ENCODE data around the gene GLI1.
"Not testable (repeated sequence)": the region's sequence is repeated elsewhere in the genome, so short reads cannot be mapped to it uniquely, and the experiment has no call there.

Gene GLI1

DNA sequence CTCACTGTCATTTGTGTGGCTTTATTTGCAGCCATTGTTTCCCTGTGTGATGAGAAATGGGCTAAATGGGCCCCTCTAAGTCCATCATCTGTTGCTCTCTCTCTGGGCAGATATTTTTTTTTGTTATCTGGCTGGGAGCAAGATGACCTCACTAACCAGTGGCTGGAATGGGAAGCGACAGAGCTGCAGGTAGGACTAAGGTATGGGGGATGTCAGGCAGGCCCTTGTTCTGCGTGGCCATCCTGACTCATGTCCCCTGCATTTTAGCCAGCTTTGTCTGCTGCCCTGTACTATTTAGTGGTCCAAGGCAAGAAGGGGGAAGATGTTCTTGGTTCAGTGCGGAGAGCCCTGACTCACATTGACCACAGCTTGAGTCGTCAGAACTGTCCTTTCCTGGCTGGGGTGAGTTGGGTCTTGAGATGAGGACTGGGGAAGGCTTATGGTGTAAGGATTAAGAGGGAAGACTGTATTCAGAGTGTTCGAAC is 29.6 kb downstream of the GLI1 start:
- Histone ChIP-seq H3K9ac (ENCODE audit: low read length) (no peak overlapping the region), H3K36me3 (ENCODE audit: control insufficient read depth, insufficient read depth, low read length) (peaks cover 45% of the 10 kb centered on the region), H3K4me3 (ENCODE audit: low read depth, low read length) (peak overlapping the region; percentile 90), H3K4me1 (ENCODE audit: control insufficient read depth, insufficient read depth, low read length) (peaks cover 4% of the 10 kb centered on the region; the same call in 1 of the 2 replicates), H3K27me3 (ENCODE audit: control insufficient read depth, insufficient read depth, low read length) (no peaks in the 10 kb centered on the region), H3K9me3 (ENCODE audit: control insufficient read depth, insufficient read depth, low read depth, low read length) (no peaks in the 10 kb centered on the region), H3K27ac (ENCODE audit: low read depth, low read length) (no peak overlapping the region)

DNA sequence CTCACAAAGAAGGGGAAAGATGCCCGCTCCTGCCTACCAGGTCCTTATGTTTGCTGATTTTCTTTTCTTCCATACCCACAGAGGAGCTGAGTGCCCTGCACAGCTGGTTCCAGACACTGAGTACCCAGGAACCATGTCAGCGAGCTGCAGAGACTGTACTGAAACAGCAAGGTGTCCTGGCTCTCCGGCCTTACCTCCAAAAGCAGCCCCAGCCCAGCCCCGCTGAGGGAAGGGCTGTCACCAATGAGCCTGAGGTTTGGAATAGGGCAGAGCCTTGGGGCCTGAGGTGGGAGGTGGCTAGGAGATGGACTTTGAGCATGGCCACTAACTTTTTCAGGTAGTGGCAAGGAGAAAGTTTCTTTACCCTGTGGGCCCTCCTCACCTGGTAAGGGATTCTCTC is 30.5 kb downstream of the GLI1 start:
- peaks cover 45% of the 10 kb centered on the region for H3K36me3 ChIP-seq (ENCODE audit: control insufficient read depth, insufficient read depth, low read length)
- no peaks in the 10 kb centered on the region for H3K27me3 ChIP-seq (ENCODE audit: control insufficient read depth, insufficient read depth, low read length)
- no peak overlapping the region for H3K9ac ChIP-seq (ENCODE audit: low read length)
- peak overlapping the region; percentile 27; the same call in 1 of the 2 replicates for H3K4me3 ChIP-seq (ENCODE audit: low read depth, low read length)
- no peak overlapping the region for H3K27ac ChIP-seq (ENCODE audit: low read depth, low read length)
- H3K9me3 ChIP-seq (ENCODE audit: control insufficient read depth, insufficient read depth, low read depth, low read length), result no peaks in the 10 kb centered on the region
- peaks cover 4% of the 10 kb centered on the region; the same call in 1 of the 2 replicates for H3K4me1 ChIP-seq (ENCODE audit: control insufficient read depth, insufficient read depth, low read length)

DNA sequence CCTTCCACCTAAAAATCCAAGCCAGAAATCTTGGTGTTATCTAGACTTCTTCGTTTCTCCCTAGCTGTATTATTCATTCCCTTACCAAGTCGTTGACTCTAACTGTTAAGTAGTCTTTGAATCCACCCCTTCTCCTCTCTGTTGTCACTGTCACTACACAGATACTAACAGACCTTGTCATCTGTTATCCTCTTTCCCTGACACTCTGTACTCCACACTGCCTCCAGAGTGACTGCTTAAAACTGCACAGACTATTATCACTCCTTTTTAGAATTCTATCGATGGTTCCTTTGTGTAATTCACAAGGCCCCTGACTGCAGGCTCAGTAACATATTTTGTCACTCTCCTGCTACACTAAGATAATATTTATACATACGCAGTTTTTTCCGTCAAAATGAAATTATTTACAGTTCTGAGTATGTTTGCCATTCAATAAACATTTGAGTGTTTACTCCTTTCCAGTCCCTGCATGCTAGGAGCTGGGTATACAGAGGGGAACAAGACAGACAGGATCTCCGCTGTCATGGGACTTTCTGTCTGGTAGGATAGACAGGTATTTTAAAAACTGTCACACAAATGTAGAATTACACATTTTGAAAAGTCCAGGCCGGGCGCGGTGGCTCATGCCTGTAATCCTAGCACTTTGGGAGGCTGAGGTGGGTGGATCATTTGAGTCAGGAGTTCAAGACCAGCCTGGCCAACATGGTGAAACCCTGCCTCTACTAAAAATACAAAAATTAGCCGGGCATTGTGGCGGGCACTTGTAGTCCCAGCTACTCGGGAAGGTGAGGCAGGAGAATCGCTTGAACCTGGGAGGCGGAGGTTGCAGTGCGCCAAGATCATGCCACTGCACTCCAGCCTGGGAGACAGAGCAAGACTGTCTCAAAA is 32.1 kb downstream of the GLI1 start:
- Histone ChIP-seq H3K27ac (ENCODE audit: low read depth, low read length) (no peak overlapping the region), H3K9me3 (ENCODE audit: control insufficient read depth, insufficient read depth, low read depth, low read length) (no peaks in the 10 kb centered on the region), H3K4me3 (ENCODE audit: low read depth, low read length) (no peak overlapping the region), H3K27me3 (ENCODE audit: control insufficient read depth, insufficient read depth, low read length) (no peaks in the 10 kb centered on the region), H3K36me3 (ENCODE audit: control insufficient read depth, insufficient read depth, low read length) (peaks cover 58% of the 10 kb centered on the region), H3K4me1 (ENCODE audit: control insufficient read depth, insufficient read depth, low read length) (peaks cover 4% of the 10 kb centered on the region; the same call in 1 of the 2 replicates), H3K9ac (ENCODE audit: low read length) (no peak overlapping the region)

DNA sequence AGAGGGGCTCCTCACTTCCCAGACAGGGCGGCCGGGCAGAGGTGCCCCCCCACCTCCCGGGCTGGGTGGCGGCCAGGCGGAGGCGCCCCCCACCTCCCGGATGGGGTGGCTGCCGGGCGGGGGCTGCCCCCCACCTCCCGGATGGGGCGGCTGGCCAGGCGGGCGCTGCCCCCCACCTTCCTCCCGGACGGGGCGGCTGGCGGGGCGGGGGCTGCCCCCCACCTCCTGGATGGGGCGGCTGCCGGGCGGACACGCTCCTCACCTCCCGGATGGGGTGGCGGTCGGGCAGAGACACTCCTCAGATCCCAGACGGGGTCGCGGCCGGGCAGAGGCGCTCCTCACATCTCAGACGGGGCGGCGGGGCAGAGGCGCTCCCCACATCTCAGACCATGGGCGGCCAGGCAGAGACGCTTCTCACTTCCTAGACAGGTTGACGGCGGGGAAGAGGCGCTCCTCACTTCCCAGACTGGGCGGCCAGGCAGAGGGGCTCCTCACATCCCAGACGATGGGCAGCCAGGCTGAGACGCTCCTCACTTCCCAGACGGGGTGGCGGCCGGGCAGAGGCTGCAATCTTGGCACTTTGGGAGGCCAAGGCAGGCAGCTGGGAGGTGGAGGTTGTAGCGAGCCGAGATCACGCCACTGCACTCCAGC is 35.6 kb downstream of the GLI1 start:
- H3K36me3 ChIP-seq (ENCODE audit: control insufficient read depth, insufficient read depth, low read length), result peaks cover 73% of the 10 kb centered on the region
- not testable (repeated sequence) for H3K9me3 ChIP-seq (ENCODE audit: control insufficient read depth, insufficient read depth, low read depth, low read length); H3K4me3 ChIP-seq (ENCODE audit: low read depth, low read length); H3K27ac ChIP-seq (ENCODE audit: low read depth, low read length); H3K4me1 ChIP-seq (ENCODE audit: control insufficient read depth, insufficient read depth, low read length); H3K9ac ChIP-seq (ENCODE audit: low read length); H3K27me3 ChIP-seq (ENCODE audit: control insufficient read depth, insufficient read depth, low read length)

DNA sequence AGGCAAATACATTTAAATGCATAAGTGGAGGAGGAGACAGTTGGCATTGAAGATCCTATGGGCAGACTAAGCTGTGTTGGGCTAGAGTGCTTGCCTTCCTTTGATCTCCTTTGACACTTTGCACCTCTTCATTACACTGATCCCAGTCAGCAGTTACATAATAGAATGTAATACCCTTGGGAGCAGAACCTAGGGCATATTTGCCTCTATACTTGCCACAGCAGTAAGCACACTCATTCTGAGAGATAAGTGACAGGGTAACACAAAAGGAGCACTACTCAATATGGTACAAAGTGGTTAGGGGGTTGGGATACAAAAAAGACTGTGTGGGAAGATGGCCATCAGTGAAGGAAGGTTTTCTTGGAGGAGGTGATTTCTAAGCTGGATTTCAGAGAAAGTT is 37.2 kb downstream of the GLI1 start:
- no peaks in the 10 kb centered on the region for H3K9me3 ChIP-seq (ENCODE audit: control insufficient read depth, insufficient read depth, low read depth, low read length)
- H3K27me3 ChIP-seq (ENCODE audit: control insufficient read depth, insufficient read depth, low read length), result no peaks in the 10 kb centered on the region
- H3K27ac ChIP-seq (ENCODE audit: low read depth, low read length), result no peak overlapping the region
- peaks cover 73% of the 10 kb centered on the region for H3K36me3 ChIP-seq (ENCODE audit: control insufficient read depth, insufficient read depth, low read length)
- H3K9ac ChIP-seq (ENCODE audit: low read length), result no peak overlapping the region
- H3K4me1 ChIP-seq (ENCODE audit: control insufficient read depth, insufficient read depth, low read length), result no peaks in the 10 kb centered on the region
- H3K4me3 ChIP-seq (ENCODE audit: low read depth, low read length), result no peak overlapping the region

DNA sequence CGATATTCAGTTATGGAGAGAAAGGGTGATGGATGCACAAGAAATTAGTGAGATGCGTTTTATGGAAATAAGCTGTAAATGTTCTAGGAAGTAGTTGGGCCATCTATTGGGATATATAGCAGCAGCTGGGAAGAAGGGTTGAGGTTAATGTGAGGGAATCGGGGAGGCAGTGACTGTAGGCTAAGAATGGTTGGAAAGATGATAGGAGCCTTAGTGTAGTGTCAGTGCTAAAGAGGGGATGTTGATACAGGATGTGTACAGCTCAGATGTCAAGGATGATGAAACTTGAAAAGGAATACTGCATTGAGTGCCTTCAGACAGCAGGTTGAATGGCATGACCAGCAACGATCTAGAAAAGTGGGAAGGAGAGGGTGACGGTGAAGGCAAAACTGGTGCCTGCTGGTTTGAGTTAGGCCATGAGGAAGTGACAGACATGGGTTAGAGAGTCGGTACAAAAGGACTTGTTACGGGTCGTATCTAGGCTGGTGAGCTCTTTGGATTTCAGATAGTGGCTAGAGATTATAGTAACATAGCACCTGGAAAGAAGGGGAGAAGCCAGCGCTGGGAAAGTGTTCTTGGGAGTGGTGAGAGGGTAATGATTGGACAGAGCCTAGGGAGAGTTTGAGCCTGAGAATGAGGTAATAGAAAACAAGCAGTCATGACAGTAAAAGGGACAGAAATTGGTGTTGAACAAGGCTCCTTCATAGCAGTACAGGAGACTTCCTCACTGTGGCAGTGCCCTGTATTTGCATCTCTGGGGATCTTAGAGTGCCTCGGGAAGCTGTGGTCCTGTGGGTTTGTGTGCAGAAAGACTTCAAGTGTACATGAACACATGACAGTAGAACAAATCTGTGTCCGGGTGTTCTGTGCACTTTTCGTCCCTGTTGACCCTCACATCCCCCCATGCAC is 37.9 kb downstream of the GLI1 start:
- Histone ChIP-seq H3K27ac (ENCODE audit: low read depth, low read length) (no peak overlapping the region), H3K4me3 (ENCODE audit: low read depth, low read length) (no peak overlapping the region), H3K27me3 (ENCODE audit: control insufficient read depth, insufficient read depth, low read length) (no peaks in the 10 kb centered on the region), H3K9me3 (ENCODE audit: control insufficient read depth, insufficient read depth, low read depth, low read length) (no peaks in the 10 kb centered on the region), H3K9ac (ENCODE audit: low read length) (no peak overlapping the region), H3K4me1 (ENCODE audit: control insufficient read depth, insufficient read depth, low read length) (no peaks in the 10 kb centered on the region), H3K36me3 (ENCODE audit: control insufficient read depth, insufficient read depth, low read length) (peaks cover 75% of the 10 kb centered on the region)

DNA sequence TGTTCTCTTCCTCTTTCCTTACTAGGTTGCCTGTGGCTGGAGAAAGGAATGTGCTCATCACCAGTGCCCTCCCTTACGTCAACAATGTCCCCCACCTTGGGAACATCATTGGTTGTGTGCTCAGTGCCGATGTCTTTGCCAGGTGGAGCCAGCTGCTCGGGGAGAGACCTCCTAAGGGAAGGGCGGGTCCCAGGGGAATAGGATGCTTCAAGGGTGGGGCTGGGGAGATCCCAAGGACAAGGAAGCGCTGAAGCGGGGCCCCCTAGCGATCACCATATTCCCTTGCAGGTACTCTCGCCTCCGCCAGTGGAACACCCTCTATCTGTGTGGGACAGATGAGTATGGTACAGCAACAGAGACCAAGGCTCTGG is 38.5 kb downstream of the GLI1 start:
- Histone ChIP-seq H3K27me3 (ENCODE audit: control insufficient read depth, insufficient read depth, low read length) (no peaks in the 10 kb centered on the region), H3K36me3 (ENCODE audit: control insufficient read depth, insufficient read depth, low read length) (peaks cover 74% of the 10 kb centered on the region), H3K9me3 (ENCODE audit: control insufficient read depth, insufficient read depth, low read depth, low read length) (no peaks in the 10 kb centered on the region), H3K9ac (ENCODE audit: low read length) (no peak overlapping the region), H3K27ac (ENCODE audit: low read depth, low read length) (no peak overlapping the region), H3K4me3 (ENCODE audit: low read depth, low read length) (no peak overlapping the region), H3K4me1 (ENCODE audit: control insufficient read depth, insufficient read depth, low read length) (no peaks in the 10 kb centered on the region)

DNA sequence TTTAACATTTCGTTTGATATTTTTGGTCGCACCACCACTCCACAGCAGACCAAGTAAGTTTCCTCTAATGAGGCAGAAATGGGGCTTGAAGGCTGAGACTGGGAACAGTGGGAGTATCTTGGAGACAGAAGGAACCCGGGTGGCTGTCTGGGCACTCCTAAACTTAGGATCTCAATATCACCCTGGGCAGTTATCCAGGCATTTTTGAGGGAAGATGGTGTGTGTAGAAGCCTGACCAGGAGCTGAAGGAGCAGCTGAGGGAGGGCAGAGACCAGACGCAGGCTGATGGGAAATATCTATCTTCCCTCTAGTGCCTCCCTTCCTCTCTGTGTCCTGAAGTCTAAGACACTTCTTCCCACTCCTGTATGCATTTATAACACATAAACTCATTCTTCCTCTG is 39.0 kb downstream of the GLI1 start:
- Histone ChIP-seq H3K9ac (ENCODE audit: low read length) (no peak overlapping the region), H3K27ac (ENCODE audit: low read depth, low read length) (no peak overlapping the region), H3K27me3 (ENCODE audit: control insufficient read depth, insufficient read depth, low read length) (no peaks in the 10 kb centered on the region), H3K36me3 (ENCODE audit: control insufficient read depth, insufficient read depth, low read length) (peaks cover 78% of the 10 kb centered on the region), H3K4me3 (ENCODE audit: low read depth, low read length) (no peak overlapping the region), H3K9me3 (ENCODE audit: control insufficient read depth, insufficient read depth, low read depth, low read length) (no peaks in the 10 kb centered on the region), H3K4me1 (ENCODE audit: control insufficient read depth, insufficient read depth, low read length) (no peaks in the 10 kb centered on the region)

DNA sequence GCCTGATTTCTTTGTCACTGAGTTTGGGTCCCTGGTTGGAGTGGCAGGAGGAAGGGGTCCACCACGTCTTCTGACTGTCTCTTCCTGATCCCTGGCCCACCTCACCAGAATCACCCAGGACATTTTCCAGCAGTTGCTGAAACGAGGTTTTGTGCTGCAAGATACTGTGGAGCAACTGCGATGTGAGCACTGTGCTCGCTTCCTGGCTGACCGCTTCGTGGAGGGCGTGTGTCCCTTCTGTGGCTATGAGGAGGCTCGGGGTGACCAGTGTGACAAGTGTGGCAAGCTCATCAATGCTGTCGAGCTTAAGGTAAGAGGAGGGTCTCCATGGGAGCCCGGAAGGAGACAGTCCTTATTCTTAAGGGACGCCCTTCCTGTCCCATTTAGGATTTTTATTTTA is 40.6 kb downstream of the GLI1 start:
- H3K27ac ChIP-seq (ENCODE audit: low read depth, low read length), result no peak overlapping the region
- no peaks in the 10 kb centered on the region for H3K4me1 ChIP-seq (ENCODE audit: control insufficient read depth, insufficient read depth, low read length)
- H3K36me3 ChIP-seq (ENCODE audit: control insufficient read depth, insufficient read depth, low read length), result peaks cover 91% of the 10 kb centered on the region
- H3K9me3 ChIP-seq (ENCODE audit: control insufficient read depth, insufficient read depth, low read depth, low read length), result no peaks in the 10 kb centered on the region
- no peak overlapping the region for H3K4me3 ChIP-seq (ENCODE audit: low read depth, low read length)
- H3K27me3 ChIP-seq (ENCODE audit: control insufficient read depth, insufficient read depth, low read length), result no peaks in the 10 kb centered on the region
- H3K9ac ChIP-seq (ENCODE audit: low read length), result no peak overlapping the region

DNA sequence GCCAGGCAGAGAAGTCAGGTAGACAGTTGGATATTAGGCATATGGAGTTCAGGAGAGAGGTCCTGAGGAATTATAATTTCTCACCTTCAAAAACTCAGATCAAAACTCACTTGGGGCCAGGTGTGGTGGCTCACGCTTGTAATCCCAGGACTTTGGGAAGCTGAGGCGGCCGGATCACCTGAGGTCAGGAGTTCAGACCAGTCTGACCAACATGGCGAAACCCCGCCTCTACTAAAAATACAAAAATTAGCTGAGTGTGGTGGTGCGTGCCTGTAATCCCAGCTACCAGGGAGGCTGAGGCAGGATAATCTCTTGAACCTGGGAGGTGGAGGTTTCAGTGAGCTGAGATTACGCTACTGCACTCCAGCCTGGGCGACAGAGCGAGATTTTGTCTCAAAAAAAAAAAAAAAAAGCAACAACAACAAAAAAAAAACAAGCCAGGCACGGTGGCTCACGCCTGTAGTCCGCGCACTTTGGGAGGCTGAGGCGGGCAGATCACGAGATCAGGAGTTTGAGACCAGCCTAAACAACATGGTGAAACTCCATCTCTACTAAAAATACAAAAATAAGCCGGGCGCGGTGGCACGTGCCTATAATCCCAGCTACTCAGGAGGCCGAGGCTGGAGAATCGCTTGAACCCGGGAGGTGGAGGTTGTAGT is 42.9 kb downstream of the GLI1 start:
- H3K4me1 ChIP-seq (ENCODE audit: control insufficient read depth, insufficient read depth, low read length); H3K27ac ChIP-seq (ENCODE audit: low read depth, low read length): not testable (repeated sequence)
- H3K36me3 ChIP-seq (ENCODE audit: control insufficient read depth, insufficient read depth, low read length), result peaks cover 86% of the 10 kb centered on the region

More for the DNA sequence above, 42.9 kb downstream of the GLI1 start:
- H3K4me3 ChIP-seq (ENCODE audit: low read depth, low read length); H3K9me3 ChIP-seq (ENCODE audit: control insufficient read depth, insufficient read depth, low read depth, low read length); H3K9ac ChIP-seq (ENCODE audit: low read length); H3K27me3 ChIP-seq (ENCODE audit: control insufficient read depth, insufficient read depth, low read length): not testable (repeated sequence)
